ENCODE results near the gene MAP7.
"Not testable (repeated sequence)": the region's sequence is repeated elsewhere in the genome, so short reads cannot be mapped to it uniquely, and the experiment has no call there.

MAP7 gene

GRCh38 chr6:136592930-136593673, 42.9 kb upstream of the MAP7 start:
- H3K4me3 ChIP-seq (ENCODE audit: low read depth, low read length), result no peak overlapping the region
- ChIA-PET CTCF (interaction anchor here (0.6 to 2.1 kb wide), 5 partner anchors 9 to 199 kb away, joined by 3 to 15 read pairs (median 9); partner anchors contain the start of gene MAP3K5), POLR2A (interaction anchor here (0.6 to 1.9 kb wide), 2 partner anchors 167 to 199 kb away, joined by 3 to 11 read pairs; partner anchors contain the start of gene MAP3K5)
- no peak for TF ChIP-seq CTCF (IDR thresholded peaks at IDR 0.05; ENCODE audit: insufficient read depth, low read length, missing control alignments)
- no peak for DNase-seq (ENCODE audit: low read depth, low spot score)

- ChIA-PET CTCF (interaction anchor here (1.2 to 1.5 kb wide), 2 partner anchors 10 to 201 kb away, joined by 5 to 11 read pairs; partner anchors contain the start of gene MAP3K5), POLR2A (no interaction called here)
- no peak overlapping the region for H3K4me3 ChIP-seq (ENCODE audit: low read depth, low read length)
- DNase-seq (ENCODE audit: low read depth, low spot score), result no peak
- no peak for TF ChIP-seq CTCF (IDR thresholded peaks at IDR 0.05; ENCODE audit: insufficient read depth, low read length, missing control alignments)
These were observed 41.4 kb upstream of the MAP7 start for GRCh38 chr6:136591617-136592016.

GRCh38 chr6:136590846-136591245, 40.6 kb upstream of the MAP7 start:
- POLR2A ChIA-PET; H3K4me3 ChIP-seq (ENCODE audit: low read depth, low read length): not testable (repeated sequence)
- CTCF ChIA-PET, result interaction anchor here (0.6 to 1.2 kb wide), 4 partner anchors 10 to 202 kb away, joined by 3 to 5 read pairs (median 3); partner anchors contain the start of gene MAP3K5

GRCh38 chr6:136587527-136587926, 37.3 kb upstream of the MAP7 start:
- CTCF ChIA-PET, result interaction anchor here (1.1 to 10.9 kb wide), 4 partner anchors 13 to 201 kb away, joined by 3 to 146 read pairs (median 10); partner anchors contain the start of gene MAP3K5

More at GRCh38 chr6:136590846-136591245, 40.6 kb upstream of the MAP7 start:
- DNase-seq (ENCODE audit: low read depth, low spot score), result not testable (repeated sequence)

GRCh38 chr6:136586295-136586694, 36.1 kb upstream of the MAP7 start:
- no peak for TF ChIP-seq CTCF (IDR thresholded peaks at IDR 0.05; ENCODE audit: insufficient read depth, low read length, missing control alignments)
- DNase-seq (ENCODE audit: low read depth, low spot score), result peak; percentile 76
- ChIA-PET POLR2A (no interaction called here), CTCF (interaction anchor here (0.8 to 10.9 kb wide), 5 partner anchors 15 to 236 kb away, joined by 3 to 146 read pairs (median 4); partner anchors contain the start of genes MAP3K5 and PEX7)
- no peak overlapping the region for H3K4me3 ChIP-seq (ENCODE audit: low read depth, low read length)

More at GRCh38 chr6:136587527-136587926, 37.3 kb upstream of the MAP7 start:
- no peak for DNase-seq (ENCODE audit: low read depth, low spot score)
- no peak for TF ChIP-seq CTCF (IDR thresholded peaks at IDR 0.05; ENCODE audit: insufficient read depth, low read length, missing control alignments)
- H3K4me3 ChIP-seq (ENCODE audit: low read depth, low read length), result no peak overlapping the region
- POLR2A ChIA-PET, result no interaction called here

GRCh38 chr6:136585523-136585922, 35.3 kb upstream of the MAP7 start:
- CTCF ChIA-PET, result interaction anchor here (1.0 to 10.9 kb wide), 4 partner anchors 58 to 236 kb away, joined by 3 to 146 read pairs (median 10); partner anchors contain the start of genes MAP3K5 and PEX7
- H3K4me3 ChIP-seq (ENCODE audit: low read depth, low read length); POLR2A ChIA-PET; DNase-seq (ENCODE audit: low read depth, low spot score): not testable (repeated sequence)

- CTCF ChIA-PET, result interaction anchor here (0.9 to 10.9 kb wide), 9 partner anchors 9 to 210 kb away, joined by 3 to 146 read pairs (median 5); partner anchors contain the start of gene MAP3K5
- POLR2A ChIA-PET; DNase-seq (ENCODE audit: low read depth, low spot score); H3K4me3 ChIP-seq (ENCODE audit: low read depth, low read length): not testable (repeated sequence)
These were observed 34.1 kb upstream of the MAP7 start for GRCh38 chr6:136584290-136584689.
